Myometrial cell (primary cell): ENCODE measurements around the gene COL1A1. TPM values are rescaled to one million over a fixed set of nuclear protein-coding genes. Genes with fewer than 3 reads are reported as not detected.

Experiments used
- total RNA-seq: library from RNA; depleted of rRNA; stranded (reverse); fragments of >200 nt; gene quantifications from 2 replicates; pipeline ENCODE4 v1.2.3, GENCODE V29; 2015

COL1A1 gene
- 2,214 and 2,222 TPM in 2 replicates for total RNA-seq

DNA sequence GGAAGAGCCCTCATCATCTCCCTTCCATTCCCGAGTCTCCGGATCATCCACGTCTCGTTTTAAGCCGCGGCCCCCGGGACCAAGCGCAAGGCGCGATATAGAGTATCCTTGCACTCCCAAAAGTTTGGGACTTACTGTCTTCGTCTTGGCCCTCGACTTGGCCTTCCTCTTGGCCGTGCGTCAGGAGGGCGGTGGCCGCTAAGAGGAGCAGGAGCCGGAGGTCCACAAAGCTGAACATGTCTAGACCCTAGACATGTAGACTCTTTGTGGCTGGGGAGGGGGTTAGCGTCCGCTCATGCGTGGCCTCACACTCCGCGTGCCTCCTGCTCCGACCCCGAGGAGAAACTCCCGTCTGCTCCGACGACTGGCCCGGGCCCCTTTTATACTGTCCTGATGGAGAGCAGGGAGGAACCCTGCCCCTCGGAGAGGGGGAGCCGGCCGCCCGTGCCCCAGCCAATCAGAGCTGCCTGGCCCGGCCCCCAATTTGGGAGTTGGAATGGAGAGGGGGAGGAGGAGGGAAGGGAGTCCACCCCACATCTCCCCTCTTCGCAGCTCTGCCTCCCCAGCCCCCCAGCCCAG, at the start of gene COL1A1:
Gene COL1A1, minus strand, starts transcription at position 356 of the 579 bp plus-strand sequence. Its CDS starts 118 bp downstream, at position 238.

DNA sequence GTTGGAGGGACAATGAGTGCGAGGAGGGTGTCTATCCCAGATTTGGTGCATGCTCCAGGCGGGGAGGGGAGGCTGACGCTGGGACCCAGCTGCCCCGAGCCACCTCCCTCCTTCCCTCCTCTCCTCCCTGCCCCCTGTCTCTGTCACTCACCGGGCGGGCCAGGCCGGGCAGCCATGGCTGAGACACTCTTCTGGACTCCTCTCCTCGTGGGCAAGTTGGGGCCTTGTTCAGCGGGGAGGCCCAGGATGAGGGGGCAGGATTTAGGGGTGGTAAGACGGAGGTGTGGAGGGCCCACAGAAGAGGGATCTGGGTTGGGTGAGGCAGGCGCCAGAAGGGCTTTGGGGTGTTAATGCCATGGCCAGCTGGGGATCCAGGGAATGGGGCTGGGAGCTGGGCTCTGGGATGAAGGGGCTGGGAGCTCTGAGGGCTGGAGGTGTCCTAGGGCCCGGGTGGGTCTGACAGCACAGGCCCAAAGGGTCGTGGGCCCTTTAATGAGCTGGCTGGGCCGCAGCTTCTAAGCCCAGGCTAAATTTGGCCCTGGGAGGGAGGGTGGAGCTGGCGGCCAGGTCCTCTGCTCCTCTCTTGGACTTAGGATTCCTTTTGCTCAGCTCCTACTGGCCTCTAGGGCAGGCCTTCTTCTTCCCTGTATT, 35.4 kb downstream of the COL1A1 start, which contains the start of gene SGCA:
Gene SGCA, plus strand, starts transcription at position 139 of the 651 bp plus-strand sequence. Its CDS starts 36 bp downstream, at position 175.

GRCh38 chr17:50150354-50151040, 50.9 kb downstream of the COL1A1 start, which contains the start of gene PPP1R9B:
Gene PPP1R9B, minus strand, starts transcription at chr17:50150677. Its CDS starts 164 bp downstream, at chr17:50150513.

Other genes with a start within 250 kb of the COL1A1 start
- gene DLX4, start 232.4 kb downstream of the COL1A1 start, total RNA-seq = not detected in 2 replicates
- not detected in 2 replicates for gene DLX3, start 206.4 kb downstream of the COL1A1 start, total RNA-seq
- gene ITGA3, start 145.5 kb downstream of the COL1A1 start, total RNA-seq = 236 and 336 TPM in 2 replicates
- 7.1 and 13.0 TPM in 2 replicates for gene PDK2, start 106.3 kb downstream of the COL1A1 start, total RNA-seq
- gene SAMD14, start 71.5 kb downstream of the COL1A1 start, total RNA-seq = 1.2 and 1.4 TPM in 2 replicates
- 26.5 and 33.7 TPM in 2 replicates for gene PPP1R9B, start 51.0 kb downstream of the COL1A1 start, total RNA-seq
- gene SGCA, start 35.6 kb downstream of the COL1A1 start, total RNA-seq = under 0.01 TPM in 1 of 2 replicates, not detected in the other
- gene TMEM92, start 72.8 kb upstream of the COL1A1 start, total RNA-seq = 0.29 and 0.89 TPM in 2 replicates
- 70.2 and 72.1 TPM in 2 replicates for gene XYLT2, start 144.5 kb upstream of the COL1A1 start, total RNA-seq
- gene MRPL27, start 171.6 kb upstream of the COL1A1 start, total RNA-seq = 109 and 135 TPM in 2 replicates
- 5.0 and 17.6 TPM in 2 replicates for gene EME1, start 171.6 kb upstream of the COL1A1 start, total RNA-seq
- 265 and 282 TPM in 2 replicates for gene LRRC59, start 195.9 kb upstream of the COL1A1 start, total RNA-seq
- 14.7 and 17.0 TPM in 2 replicates for gene ACSF2, start 224.6 kb upstream of the COL1A1 start, total RNA-seq